CD4-positive, alpha-beta T cell treated with Interferon alpha-2 for 1 hour (primary cell): Measurements from ENCODE around the gene PSG3.
"Not testable (repeated sequence)": the region's sequence is repeated elsewhere in the genome, so short reads cannot be mapped to it uniquely, and the experiment has no call there.

ENCODE experiments used
- DNase-seq, 2 donors: peaks; one replicate each; pipeline ENCODE4 v3.0.0-alpha.2; 2020 to 2022

The PSG3 gene

DNA sequence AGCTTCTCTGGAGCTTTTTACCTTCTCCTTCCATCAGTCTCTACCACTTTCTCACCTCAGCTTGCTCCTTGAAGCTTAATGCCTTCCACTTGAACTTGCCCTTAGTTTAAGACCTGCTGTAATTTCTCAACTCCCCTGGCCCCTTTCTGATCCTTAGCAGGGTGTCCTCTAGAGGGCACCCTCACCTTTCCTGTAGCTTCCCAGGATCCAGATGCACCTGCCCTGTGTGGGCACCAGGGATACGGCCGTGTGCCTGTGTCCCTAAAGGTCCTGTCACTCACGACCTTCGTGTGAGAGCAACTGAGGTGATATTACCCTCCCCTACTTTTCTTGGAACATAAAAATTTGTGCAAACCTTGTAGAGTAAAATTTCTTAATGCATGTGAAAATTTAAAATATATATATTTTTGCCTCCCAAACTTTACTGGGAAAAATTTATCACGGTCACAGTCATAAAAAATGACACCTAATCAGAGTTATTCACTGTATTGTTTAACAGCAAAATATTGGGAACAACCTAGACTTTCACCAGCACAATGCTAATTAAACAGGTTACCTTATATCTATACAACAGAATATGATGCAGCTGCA, 46.4 kb downstream of the PSG3 start:
- no peak for DNase-seq

DNA sequence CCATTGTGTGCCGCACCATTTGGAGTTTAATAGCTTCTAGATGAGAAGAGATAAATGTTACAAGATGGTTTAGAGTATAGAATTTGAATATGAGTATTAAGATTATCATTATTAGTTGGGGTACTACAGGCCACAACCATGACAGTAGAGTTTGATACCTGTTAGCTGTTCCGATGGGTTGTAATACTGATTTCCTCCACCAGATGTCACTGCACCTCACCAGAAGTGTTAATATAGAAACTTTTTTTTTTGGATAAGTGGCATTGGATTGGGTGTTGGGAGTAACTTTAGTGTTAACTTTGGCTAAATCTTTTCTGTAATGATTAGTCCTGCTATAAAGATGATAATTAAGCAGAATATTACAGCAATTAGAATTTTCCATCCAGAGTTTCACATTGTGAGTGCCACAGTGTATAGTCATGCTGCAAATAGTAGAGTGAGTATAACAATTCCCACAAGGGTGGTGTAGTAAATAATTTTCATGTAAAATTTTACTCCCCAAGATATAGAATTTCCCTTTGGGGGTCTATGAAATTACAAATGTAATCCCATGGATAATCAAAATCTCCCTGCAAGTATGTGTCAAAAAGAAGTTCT, 56.3 kb downstream of the PSG3 start:
- DNase-seq: peak in 1 of 2 donors; percentile 22

DNA sequence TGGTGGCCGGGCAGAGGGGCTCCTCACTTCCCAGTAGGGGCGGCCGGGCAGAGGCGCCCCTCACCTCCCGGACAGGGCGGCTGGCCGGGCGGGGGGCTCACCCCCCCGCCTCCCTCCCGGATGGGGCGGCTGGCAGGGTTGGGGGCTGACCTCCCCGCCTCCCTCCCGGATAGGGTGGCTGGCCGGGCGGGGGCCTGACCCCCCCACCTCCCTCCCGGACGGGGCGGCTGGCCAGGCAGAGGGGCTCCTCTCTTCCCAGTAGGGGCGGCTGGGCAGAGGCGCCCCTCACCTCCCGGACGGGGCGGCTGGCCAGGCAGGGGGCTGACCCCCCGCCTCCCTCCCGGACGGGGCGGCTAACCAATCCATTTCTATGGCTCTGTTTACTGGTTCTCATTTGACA, 64.0 kb downstream of the PSG3 start:
- not testable (repeated sequence) for DNase-seq

DNA sequence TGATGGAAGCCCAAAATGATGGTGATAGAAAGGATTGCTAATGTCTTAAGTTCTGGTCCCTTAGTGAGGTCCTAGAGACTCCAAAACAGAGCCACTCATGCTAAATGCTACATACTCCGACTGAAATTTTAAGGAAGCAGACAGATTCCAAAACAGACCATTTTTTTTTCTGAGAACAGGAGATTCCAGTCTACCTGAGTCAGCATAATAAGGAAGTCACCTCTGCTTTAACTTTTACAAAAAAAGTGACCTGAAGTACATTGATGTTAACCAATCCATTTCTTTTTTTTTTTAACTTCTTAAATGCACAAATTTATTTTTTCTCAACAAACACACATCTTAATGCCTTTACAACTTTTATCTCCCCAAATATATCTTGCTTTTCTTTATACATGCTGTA, 65.7 kb downstream of the PSG3 start:
- DNase-seq: not testable (repeated sequence)
